ENCODE data around the gene AMELX. TPM values are rescaled to one million over a fixed set of nuclear protein-coding genes. Genes with fewer than 3 reads are reported as not detected.

Gene AMELX
- total RNA-seq, 1 experiment from 2014 or later = not detected

GRCh38 chrX:11254417-11255109 lies 38.6 kb upstream of the AMELX start:
- H3K4me1 ChIP-seq (ENCODE audit: control insufficient read depth, insufficient read depth, low read length) = no peaks in the 10 kb centered on the region
- intact Hi-C loops (cut with micrococcal nuclease; ENCODE audit: unreplicated experiment) (no loop called here), in situ Hi-C loops (cut with HindIII; ENCODE audit: low pct_unique_long_range_greater_than_20kb, low sequenced_read_pairs) (no loop called here)
- DNase-seq (ENCODE audit: low read depth, low spot score) (no peak), ATAC-seq (no peak)
- BruUV-seq (replicated peaks) = no TSS peak
- no peak for TF ChIP-seq POLR2AphosphoS5 (IDR thresholded peaks at IDR 0.05; ENCODE audit: low read depth, low read length)
- TF ChIP-seq TCF7L2 (IDR thresholded peaks at IDR 0.05; ENCODE audit: low read depth, low read length) = no peak
- no peak for TF ChIP-seq CTCF (IDR thresholded peaks at IDR 0.05)
- no peak for TF ChIP-seq REST (IDR thresholded peaks at IDR 0.05; ENCODE audit: insufficient read depth in 1 of 2, low read depth in 2 of 2, low read length in 1 of 2)
- no peak for TF ChIP-seq SIN3A (IDR thresholded peaks at IDR 0.05; ENCODE audit: borderline replicate concordance, insufficient read depth, low read depth, low read length)
- no peaks in the 10 kb centered on the region for H3K9me3 ChIP-seq (ENCODE audit: control insufficient read depth, insufficient read depth, low read depth, low read length)
- H3K4me3 ChIP-seq (ENCODE audit: low read depth in 2 of 2, low read length in 2 of 2) = no peak overlapping the region
- no peaks in the 10 kb centered on the region for H3K36me3 ChIP-seq (ENCODE audit: control insufficient read depth, insufficient read depth, low read length)
- ChIA-PET CTCF (no interaction called here), POLR2A (no interaction called here)
- no peak overlapping the region for H3K27ac ChIP-seq (ENCODE audit: low read length)
- no peaks in the 10 kb centered on the region for H3K27me3 ChIP-seq (ENCODE audit: control insufficient read depth, insufficient read depth, low read length)

- CTCF ChIA-PET = no interaction called here
These were observed 35.9 kb upstream of the AMELX start for GRCh38 chrX:11257290-11257689.

More at GRCh38 chrX:11257290-11257689, 35.9 kb upstream of the AMELX start:
- in situ Hi-C loops (cut with HindIII; ENCODE audit: low pct_unique_long_range_greater_than_20kb, low sequenced_read_pairs) (no loop called here), intact Hi-C loops (cut with micrococcal nuclease; ENCODE audit: unreplicated experiment) (no loop called here)
- no peaks in the 10 kb centered on the region for H3K4me1 ChIP-seq (ENCODE audit: control insufficient read depth, insufficient read depth, low read length)
- no peaks in the 10 kb centered on the region for H3K36me3 ChIP-seq (ENCODE audit: control insufficient read depth, insufficient read depth, low read length)
- no peak for DNase-seq (ENCODE audit: low read depth, low spot score)
- H3K4me3 ChIP-seq (ENCODE audit: low read depth in 2 of 2, low read length in 2 of 2) = no peak overlapping the region
- ATAC-seq = no peak
- H3K27ac ChIP-seq (ENCODE audit: low read length) = no peak overlapping the region
- H3K27me3 ChIP-seq (ENCODE audit: control insufficient read depth, insufficient read depth, low read length) = no peaks in the 10 kb centered on the region
- POLR2A ChIA-PET = no interaction called here
- no TSS peak for BruUV-seq (replicated peaks)
- TF ChIP-seq POLR2AphosphoS5 (IDR thresholded peaks at IDR 0.05; ENCODE audit: low read depth, low read length) (no peak), TCF7L2 (IDR thresholded peaks at IDR 0.05; ENCODE audit: low read depth, low read length) (no peak), SIN3A (IDR thresholded peaks at IDR 0.05; ENCODE audit: borderline replicate concordance, insufficient read depth, low read depth, low read length) (no peak), CTCF (IDR thresholded peaks at IDR 0.05) (no peak), REST (IDR thresholded peaks at IDR 0.05; ENCODE audit: insufficient read depth in 1 of 2, low read depth in 2 of 2, low read length in 1 of 2) (no peak)
- no peaks in the 10 kb centered on the region for H3K9me3 ChIP-seq (ENCODE audit: control insufficient read depth, insufficient read depth, low read depth, low read length)
